ENCODE results near the gene TRIM33. TPM values are rescaled to one million over a fixed set of nuclear protein-coding genes. Genes with fewer than 3 reads are reported as not detected.

TRIM33 gene
- total RNA-seq, 6 donors from 2014 or later, result 27.9 to 92.2 (median 40.6) TPM

DNA sequence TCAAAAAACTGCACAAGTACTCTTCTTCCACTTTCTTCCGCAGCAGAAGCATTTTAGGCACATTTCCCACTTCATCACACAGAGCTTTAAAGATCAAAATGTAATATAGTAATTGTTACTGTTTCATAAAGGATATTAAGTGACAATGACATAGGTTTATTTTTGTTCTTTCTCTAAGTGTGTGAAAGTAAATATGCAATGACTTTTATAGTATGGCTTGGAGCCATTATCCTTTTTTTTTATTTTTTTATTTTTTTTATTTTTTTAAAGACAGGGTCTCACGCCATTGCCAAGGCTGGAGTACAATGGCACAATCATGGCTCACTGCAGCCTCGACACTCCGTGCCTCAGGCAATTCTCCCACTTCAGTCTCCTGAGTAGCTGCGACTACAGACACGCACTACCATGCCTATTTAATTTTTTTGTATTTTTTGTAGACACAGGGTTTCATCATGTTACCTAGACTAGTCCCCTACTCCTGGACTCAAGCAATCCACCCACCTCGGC lies 7.0 kb downstream of the TRIM33 start:
- H3K4me3 ChIP-seq, result no peak overlapping the region
- peaks cover 0 to 3% (median 0%) of the 10 kb centered on the region in 4 donors for H3K36me3 ChIP-seq
- H3K27me3 ChIP-seq, result no peaks in the 10 kb centered on the region
- 76 to 78% methylated on average over 7 of the region's 7 CpGs for WGBS, 2 donors
- H3K9me3 ChIP-seq, result no peaks in the 10 kb centered on the region
- TF ChIP-seq POLR2AphosphoS5 (IDR thresholded peaks at IDR 0.05) (no peak), POLR2A (IDR thresholded peaks at IDR 0.05) (no peak), EP300 (IDR thresholded peaks at IDR 0.05) (no peak)
- TF ChIP-seq, protein P1, sequence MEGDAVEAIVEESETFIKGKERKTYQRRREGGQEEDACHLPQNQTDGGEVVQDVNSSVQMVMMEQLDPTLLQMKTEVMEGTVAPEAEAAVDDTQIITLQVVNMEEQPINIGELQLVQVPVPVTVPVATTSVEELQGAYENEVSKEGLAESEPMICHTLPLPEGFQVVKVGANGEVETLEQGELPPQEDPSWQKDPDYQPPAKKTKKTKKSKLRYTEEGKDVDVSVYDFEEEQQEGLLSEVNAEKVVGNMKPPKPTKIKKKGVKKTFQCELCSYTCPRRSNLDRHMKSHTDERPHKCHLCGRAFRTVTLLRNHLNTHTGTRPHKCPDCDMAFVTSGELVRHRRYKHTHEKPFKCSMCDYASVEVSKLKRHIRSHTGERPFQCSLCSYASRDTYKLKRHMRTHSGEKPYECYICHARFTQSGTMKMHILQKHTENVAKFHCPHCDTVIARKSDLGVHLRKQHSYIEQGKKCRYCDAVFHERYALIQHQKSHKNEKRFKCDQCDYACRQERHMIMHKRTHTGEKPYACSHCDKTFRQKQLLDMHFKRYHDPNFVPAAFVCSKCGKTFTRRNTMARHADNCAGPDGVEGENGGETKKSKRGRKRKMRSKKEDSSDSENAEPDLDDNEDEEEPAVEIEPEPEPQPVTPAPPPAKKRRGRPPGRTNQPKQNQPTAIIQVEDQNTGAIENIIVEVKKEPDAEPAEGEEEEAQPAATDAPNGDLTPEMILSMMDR (IDR thresholded peaks at IDR 0.05), result no peak
- DNase-seq, result no peak
- H3K4me1 ChIP-seq, result peaks cover 44 to 53% (median 47%) of the 10 kb centered on the region in 4 donors
- H3K27ac ChIP-seq, result no peak overlapping the region
- no peak for ATAC-seq (ENCODE audit: low FRiP score in 2 of 2)

DNA sequence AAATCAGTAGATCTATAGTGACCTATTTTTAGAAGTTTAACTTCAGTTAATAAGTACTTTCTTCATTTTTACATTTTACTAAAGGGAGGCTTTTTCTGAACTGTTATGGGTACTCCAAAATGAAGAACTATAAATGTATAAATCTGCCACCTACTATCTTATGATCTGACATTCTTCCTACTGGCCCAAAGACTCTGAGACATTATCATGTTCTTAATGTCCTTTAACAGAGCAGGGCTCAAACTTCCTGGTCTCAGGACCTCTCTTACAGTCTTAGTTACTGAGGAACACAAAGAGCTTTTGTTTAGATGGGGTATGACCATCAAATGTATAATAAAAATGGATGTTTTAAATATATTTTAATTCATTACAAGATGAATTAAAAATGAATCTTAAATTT lies 8.9 kb downstream of the TRIM33 start:
- H3K27ac ChIP-seq, result no peak overlapping the region
- H3K36me3 ChIP-seq, result peaks cover 0 to 3% (median 0%) of the 10 kb centered on the region in 4 donors
- no peaks in the 10 kb centered on the region for H3K27me3 ChIP-seq
- DNase-seq (no peak), ATAC-seq (ENCODE audit: low FRiP score in 2 of 2) (no peak)
- no peaks in the 10 kb centered on the region for H3K9me3 ChIP-seq
- H3K4me1 ChIP-seq, result peaks cover 25 to 36% (median 30%) of the 10 kb centered on the region in 4 donors
- no peak overlapping the region for H3K4me3 ChIP-seq
- TF ChIP-seq POLR2A (IDR thresholded peaks at IDR 0.05) (no peak), POLR2AphosphoS5 (IDR thresholded peaks at IDR 0.05) (no peak), EP300 (IDR thresholded peaks at IDR 0.05) (no peak)
- TF ChIP-seq, protein P1 (IDR thresholded peaks at IDR 0.05), result no peak

DNA sequence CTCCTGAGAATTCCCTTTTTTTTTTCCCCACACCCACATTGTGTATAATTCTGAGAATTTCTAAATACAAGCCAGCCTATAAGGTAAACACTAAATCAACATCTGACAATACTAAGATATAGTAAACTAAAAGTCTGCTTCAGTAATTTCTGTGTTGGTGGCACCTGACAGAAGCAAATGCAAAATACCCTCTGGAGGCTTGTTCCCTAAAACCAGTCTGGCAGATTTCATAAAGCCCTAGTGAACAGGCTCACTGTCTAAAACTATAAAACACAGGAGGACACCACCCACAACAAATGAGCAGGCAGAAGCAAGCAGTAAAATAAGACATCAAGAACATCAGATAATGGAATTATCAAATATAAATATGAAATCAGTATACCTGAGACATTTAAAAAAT lies 11.5 kb downstream of the TRIM33 start:
- ATAC-seq (ENCODE audit: low FRiP score in 2 of 2) (no peak), DNase-seq (no peak)
- Histone ChIP-seq H3K27me3 (no peaks in the 10 kb centered on the region), H3K9me3 (no peaks in the 10 kb centered on the region), H3K27ac (no peak overlapping the region), H3K4me1 (peaks cover 21 to 41% (median 27%) of the 10 kb centered on the region in 4 donors), H3K4me3 (no peak overlapping the region), H3K36me3 (no peaks in the 10 kb centered on the region)
- TF ChIP-seq POLR2AphosphoS5 (IDR thresholded peaks at IDR 0.05) (no peak), POLR2A (IDR thresholded peaks at IDR 0.05) (no peak), EP300 (IDR thresholded peaks at IDR 0.05) (no peak)
- TF ChIP-seq, protein P1 (IDR thresholded peaks at IDR 0.05), result no peak

DNA sequence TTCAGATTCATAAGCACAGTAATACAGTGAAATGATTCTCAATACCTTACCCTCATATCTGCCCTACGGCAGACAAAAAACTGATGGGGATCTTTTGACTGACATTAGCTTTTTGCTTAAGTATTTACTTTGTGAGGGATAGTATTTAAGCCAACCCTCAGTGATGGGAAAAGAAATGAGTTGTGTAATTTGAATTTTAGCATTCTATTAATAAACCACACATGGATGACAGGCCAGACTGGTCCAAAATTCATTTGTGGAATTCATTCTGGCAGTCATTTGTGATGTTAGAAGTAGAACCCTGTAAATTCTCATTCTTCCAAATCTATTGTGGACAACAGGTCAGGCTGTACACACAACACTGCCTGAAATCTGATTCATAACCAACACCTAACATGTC lies 14.9 kb downstream of the TRIM33 start:
- TF ChIP-seq, protein P1 (IDR thresholded peaks at IDR 0.05), result no peak
- TF ChIP-seq EP300 (IDR thresholded peaks at IDR 0.05), result no peak
- TF ChIP-seq POLR2A (IDR thresholded peaks at IDR 0.05), result no peak
- TF ChIP-seq POLR2AphosphoS5 (IDR thresholded peaks at IDR 0.05), result no peak
- no peaks in the 10 kb centered on the region for H3K36me3 ChIP-seq
- H3K9me3 ChIP-seq, result no peaks in the 10 kb centered on the region
- no peaks in the 10 kb centered on the region for H3K27me3 ChIP-seq
- H3K4me1 ChIP-seq, result peaks cover 12 to 21% (median 14%) of the 10 kb centered on the region in 4 donors
- H3K27ac ChIP-seq, result no peak overlapping the region
- H3K4me3 ChIP-seq, result no peak overlapping the region
- no peak for ATAC-seq (ENCODE audit: low FRiP score in 2 of 2)
- 40 to 47% methylated on average over 1 of the region's 1 CpG for WGBS, 2 donors
- DNase-seq, result no peak

DNA sequence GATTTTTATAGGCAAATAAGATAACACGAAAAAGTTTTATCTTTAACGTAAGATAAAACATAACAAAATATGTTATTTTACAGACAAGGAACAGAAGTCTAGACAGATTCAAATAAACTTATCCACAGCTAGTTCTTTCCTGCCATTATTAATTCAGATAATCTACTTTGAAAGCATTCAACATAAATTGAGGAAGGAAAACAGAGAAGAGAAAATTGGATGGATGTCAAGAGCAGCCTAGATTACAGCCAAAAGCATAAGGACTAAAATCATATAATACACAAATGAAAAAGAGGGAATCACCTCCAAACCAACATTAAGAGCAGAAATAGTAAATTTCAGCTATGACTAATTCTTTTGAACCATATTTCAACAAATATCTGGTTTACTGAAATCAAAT lies 15.5 kb downstream of the TRIM33 start:
- Histone ChIP-seq H3K4me3 (no peak overlapping the region), H3K9me3 (no peaks in the 10 kb centered on the region), H3K27ac (no peak overlapping the region), H3K27me3 (no peaks in the 10 kb centered on the region), H3K4me1 (peaks cover 12 to 21% (median 14%) of the 10 kb centered on the region in 4 donors), H3K36me3 (no peaks in the 10 kb centered on the region)
- WGBS, 2 donors, result 51 to 70% methylated on average over 2 of the region's 2 CpGs
- no peak for TF ChIP-seq POLR2AphosphoS5 (IDR thresholded peaks at IDR 0.05)
- no peak for TF ChIP-seq EP300 (IDR thresholded peaks at IDR 0.05)
- TF ChIP-seq, protein P1 (IDR thresholded peaks at IDR 0.05), result no peak
- DNase-seq (no peak), ATAC-seq (ENCODE audit: low FRiP score in 2 of 2) (no peak)
